ENCODE data around the gene FBLIM1. TPM values are rescaled to one million over a fixed set of nuclear protein-coding genes. Genes with fewer than 3 reads are reported as not detected.

The FBLIM1 gene
- total RNA-seq, 1 experiment from 2014 or later = 78.3 TPM

DNA sequence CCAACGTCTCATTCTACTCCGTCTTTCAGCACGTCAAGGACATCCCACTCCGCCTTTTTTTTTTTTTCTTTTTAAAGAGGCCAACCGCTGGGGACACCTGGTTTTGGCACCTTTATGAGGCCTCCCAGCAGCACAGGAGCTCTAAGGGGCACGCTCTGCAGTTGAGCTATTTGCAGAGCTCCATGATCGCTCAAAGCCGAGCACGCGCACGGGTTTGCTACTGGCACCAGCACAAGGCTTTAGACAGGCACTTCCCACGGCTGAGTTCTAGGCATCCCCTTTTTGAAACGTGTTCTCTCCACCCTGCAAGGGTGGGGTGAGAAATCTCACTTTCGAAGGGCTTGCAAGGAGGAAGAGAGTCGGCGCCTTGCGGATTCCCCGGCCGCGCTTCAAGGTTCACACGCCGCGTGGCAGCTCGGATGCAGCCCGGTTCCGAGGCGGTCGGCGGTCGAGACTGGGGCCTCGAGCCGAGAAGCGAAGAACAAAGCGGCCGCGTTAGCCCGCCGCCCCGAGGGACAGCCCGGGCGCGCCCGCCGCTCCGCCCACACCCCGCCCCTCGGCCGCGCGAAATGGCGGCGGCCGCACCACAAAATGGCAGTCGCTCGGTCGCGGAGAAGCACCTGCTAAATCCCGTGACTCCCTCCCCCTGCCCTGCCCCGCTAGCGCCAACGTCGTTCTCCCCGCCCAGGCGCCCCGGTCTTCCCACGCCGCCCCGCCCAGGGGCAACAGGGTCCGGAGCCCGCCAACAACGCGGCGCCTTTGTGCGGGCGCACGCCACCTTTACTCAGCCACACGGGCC is 76.0 kb downstream of the FBLIM1 start (continued):
- TF ChIP-seq, protein P1, sequence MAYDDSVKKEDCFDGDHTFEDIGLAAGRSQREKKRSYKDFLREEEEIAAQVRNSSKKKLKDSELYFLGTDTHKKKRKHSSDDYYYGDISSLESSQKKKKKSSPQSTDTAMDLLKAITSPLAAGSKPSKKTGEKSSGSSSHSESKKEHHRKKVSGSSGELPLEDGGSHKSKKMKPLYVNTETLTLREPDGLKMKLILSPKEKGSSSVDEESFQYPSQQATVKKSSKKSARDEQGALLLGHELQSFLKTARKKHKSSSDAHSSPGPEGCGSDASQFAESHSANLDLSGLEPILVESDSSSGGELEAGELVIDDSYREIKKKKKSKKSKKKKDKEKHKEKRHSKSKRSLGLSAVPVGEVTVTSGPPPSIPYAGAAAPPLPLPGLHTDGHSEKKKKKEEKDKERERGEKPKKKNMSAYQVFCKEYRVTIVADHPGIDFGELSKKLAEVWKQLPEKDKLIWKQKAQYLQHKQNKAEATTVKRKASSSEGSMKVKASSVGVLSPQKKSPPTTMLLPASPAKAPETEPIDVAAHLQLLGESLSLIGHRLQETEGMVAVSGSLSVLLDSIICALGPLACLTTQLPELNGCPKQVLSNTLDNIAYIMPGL (CRISPR knock-in tag; IDR thresholded peaks at IDR 0.05) = peak; percentile 57
- TF ChIP-seq, protein P2, sequence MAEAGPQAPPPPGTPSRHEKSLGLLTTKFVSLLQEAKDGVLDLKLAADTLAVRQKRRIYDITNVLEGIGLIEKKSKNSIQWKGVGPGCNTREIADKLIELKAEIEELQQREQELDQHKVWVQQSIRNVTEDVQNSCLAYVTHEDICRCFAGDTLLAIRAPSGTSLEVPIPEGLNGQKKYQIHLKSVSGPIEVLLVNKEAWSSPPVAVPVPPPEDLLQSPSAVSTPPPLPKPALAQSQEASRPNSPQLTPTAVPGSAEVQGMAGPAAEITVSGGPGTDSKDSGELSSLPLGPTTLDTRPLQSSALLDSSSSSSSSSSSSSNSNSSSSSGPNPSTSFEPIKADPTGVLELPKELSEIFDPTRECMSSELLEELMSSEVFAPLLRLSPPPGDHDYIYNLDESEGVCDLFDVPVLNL (CRISPR knock-in tag; IDR thresholded peaks at IDR 0.05; ENCODE audit: borderline replicate concordance, low read depth) = peak; percentile 71
- TF ChIP-seq, protein P3, sequence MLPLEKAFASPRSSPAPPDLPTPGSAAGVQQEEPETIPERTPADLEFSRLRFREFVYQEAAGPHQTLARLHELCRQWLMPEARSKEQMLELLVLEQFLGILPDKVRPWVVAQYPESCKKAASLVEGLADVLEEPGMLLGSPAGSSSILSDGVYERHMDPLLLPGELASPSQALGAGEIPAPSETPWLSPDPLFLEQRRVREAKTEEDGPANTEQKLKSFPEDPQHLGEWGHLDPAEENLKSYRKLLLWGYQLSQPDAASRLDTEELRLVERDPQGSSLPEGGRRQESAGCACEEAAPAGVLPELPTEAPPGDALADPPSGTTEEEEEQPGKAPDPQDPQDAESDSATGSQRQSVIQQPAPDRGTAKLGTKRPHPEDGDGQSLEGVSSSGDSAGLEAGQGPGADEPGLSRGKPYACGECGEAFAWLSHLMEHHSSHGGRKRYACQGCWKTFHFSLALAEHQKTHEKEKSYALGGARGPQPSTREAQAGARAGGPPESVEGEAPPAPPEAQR (CRISPR knock-in tag; IDR thresholded peaks at IDR 0.05) = no peak
- TF ChIP-seq SMAD3 (CRISPR knock-in tag; IDR thresholded peaks at IDR 0.05; ENCODE audit: borderline replicate concordance) = peak; percentile 56; the same call in 1 of the 2 replicates
- TF ChIP-seq EMX1 (CRISPR knock-in tag; IDR thresholded peaks at IDR 0.05) = no peak
- TF ChIP-seq, protein P4, sequence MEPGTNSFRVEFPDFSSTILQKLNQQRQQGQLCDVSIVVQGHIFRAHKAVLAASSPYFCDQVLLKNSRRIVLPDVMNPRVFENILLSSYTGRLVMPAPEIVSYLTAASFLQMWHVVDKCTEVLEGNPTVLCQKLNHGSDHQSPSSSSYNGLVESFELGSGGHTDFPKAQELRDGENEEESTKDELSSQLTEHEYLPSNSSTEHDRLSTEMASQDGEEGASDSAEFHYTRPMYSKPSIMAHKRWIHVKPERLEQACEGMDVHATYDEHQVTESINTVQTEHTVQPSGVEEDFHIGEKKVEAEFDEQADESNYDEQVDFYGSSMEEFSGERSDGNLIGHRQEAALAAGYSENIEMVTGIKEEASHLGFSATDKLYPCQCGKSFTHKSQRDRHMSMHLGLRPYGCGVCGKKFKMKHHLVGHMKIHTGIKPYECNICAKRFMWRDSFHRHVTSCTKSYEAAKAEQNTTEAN (CRISPR knock-in tag; IDR thresholded peaks at IDR 0.05) = peak; percentile 20; the same call in 1 of the 2 replicates
- TF ChIP-seq TCF7 (CRISPR knock-in tag; IDR thresholded peaks at IDR 0.05; ENCODE audit: low read depth) = no peak
- TF ChIP-seq ESRRA (CRISPR knock-in tag; IDR thresholded peaks at IDR 0.05; ENCODE audit: borderline replicate concordance) = no peak
- no peak for TF ChIP-seq HMGA2 (CRISPR knock-in tag; IDR thresholded peaks at IDR 0.05)
- TF ChIP-seq ATF1 (CRISPR knock-in tag; IDR thresholded peaks at IDR 0.05) = 0 out of 2 replicates have a peak, but pooled peaks have one; percentile 48
- TF ChIP-seq, protein P5, sequence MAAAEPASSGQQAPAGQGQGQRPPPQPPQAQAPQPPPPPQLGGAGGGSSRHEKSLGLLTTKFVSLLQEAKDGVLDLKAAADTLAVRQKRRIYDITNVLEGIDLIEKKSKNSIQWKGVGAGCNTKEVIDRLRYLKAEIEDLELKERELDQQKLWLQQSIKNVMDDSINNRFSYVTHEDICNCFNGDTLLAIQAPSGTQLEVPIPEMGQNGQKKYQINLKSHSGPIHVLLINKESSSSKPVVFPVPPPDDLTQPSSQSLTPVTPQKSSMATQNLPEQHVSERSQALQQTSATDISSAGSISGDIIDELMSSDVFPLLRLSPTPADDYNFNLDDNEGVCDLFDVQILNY (CRISPR knock-in tag; IDR thresholded peaks at IDR 0.05) = peak; percentile 87
- TF ChIP-seq CREM (CRISPR knock-in tag; IDR thresholded peaks at IDR 0.05) = peak; percentile 76
- TF ChIP-seq, protein P6, sequence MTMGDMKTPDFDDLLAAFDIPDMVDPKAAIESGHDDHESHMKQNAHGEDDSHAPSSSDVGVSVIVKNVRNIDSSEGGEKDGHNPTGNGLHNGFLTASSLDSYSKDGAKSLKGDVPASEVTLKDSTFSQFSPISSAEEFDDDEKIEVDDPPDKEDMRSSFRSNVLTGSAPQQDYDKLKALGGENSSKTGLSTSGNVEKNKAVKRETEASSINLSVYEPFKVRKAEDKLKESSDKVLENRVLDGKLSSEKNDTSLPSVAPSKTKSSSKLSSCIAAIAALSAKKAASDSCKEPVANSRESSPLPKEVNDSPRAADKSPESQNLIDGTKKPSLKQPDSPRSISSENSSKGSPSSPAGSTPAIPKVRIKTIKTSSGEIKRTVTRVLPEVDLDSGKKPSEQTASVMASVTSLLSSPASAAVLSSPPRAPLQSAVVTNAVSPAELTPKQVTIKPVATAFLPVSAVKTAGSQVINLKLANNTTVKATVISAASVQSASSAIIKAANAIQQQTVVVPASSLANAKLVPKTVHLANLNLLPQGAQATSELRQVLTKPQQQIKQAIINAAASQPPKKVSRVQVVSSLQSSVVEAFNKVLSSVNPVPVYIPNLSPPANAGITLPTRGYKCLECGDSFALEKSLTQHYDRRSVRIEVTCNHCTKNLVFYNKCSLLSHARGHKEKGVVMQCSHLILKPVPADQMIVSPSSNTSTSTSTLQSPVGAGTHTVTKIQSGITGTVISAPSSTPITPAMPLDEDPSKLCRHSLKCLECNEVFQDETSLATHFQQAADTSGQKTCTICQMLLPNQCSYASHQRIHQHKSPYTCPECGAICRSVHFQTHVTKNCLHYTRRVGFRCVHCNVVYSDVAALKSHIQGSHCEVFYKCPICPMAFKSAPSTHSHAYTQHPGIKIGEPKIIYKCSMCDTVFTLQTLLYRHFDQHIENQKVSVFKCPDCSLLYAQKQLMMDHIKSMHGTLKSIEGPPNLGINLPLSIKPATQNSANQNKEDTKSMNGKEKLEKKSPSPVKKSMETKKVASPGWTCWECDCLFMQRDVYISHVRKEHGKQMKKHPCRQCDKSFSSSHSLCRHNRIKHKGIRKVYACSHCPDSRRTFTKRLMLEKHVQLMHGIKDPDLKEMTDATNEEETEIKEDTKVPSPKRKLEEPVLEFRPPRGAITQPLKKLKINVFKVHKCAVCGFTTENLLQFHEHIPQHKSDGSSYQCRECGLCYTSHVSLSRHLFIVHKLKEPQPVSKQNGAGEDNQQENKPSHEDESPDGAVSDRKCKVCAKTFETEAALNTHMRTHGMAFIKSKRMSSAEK (CRISPR knock-in tag; IDR thresholded peaks at IDR 0.05; ENCODE audit: borderline replicate concordance) = no peak
- TF ChIP-seq TP53 (CRISPR knock-in tag; IDR thresholded peaks at IDR 0.05) = peak; percentile 63; the same call in 1 of the 2 replicates
- TF ChIP-seq, protein P7, sequence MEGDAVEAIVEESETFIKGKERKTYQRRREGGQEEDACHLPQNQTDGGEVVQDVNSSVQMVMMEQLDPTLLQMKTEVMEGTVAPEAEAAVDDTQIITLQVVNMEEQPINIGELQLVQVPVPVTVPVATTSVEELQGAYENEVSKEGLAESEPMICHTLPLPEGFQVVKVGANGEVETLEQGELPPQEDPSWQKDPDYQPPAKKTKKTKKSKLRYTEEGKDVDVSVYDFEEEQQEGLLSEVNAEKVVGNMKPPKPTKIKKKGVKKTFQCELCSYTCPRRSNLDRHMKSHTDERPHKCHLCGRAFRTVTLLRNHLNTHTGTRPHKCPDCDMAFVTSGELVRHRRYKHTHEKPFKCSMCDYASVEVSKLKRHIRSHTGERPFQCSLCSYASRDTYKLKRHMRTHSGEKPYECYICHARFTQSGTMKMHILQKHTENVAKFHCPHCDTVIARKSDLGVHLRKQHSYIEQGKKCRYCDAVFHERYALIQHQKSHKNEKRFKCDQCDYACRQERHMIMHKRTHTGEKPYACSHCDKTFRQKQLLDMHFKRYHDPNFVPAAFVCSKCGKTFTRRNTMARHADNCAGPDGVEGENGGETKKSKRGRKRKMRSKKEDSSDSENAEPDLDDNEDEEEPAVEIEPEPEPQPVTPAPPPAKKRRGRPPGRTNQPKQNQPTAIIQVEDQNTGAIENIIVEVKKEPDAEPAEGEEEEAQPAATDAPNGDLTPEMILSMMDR (IDR thresholded peaks at IDR 0.05) = no peak
- TF ChIP-seq GABPB1 (CRISPR knock-in tag; IDR thresholded peaks at IDR 0.05) = no peak; the same call in 1 of the 2 replicates
- TF ChIP-seq, protein P8, sequence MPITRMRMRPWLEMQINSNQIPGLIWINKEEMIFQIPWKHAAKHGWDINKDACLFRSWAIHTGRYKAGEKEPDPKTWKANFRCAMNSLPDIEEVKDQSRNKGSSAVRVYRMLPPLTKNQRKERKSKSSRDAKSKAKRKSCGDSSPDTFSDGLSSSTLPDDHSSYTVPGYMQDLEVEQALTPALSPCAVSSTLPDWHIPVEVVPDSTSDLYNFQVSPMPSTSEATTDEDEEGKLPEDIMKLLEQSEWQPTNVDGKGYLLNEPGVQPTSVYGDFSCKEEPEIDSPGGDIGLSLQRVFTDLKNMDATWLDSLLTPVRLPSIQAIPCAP (CRISPR knock-in tag; IDR thresholded peaks at IDR 0.05) = no peak
- TF ChIP-seq MYBL2 (CRISPR knock-in tag; IDR thresholded peaks at IDR 0.05) = peak; percentile 73
- peak; percentile 86 for TF ChIP-seq FOXP1 (CRISPR knock-in tag; IDR thresholded peaks at IDR 0.05; ENCODE audit: borderline replicate concordance)
- TF ChIP-seq ZNF423 (CRISPR knock-in tag; IDR thresholded peaks at IDR 0.05) = no peak
- TF ChIP-seq, protein P9, sequence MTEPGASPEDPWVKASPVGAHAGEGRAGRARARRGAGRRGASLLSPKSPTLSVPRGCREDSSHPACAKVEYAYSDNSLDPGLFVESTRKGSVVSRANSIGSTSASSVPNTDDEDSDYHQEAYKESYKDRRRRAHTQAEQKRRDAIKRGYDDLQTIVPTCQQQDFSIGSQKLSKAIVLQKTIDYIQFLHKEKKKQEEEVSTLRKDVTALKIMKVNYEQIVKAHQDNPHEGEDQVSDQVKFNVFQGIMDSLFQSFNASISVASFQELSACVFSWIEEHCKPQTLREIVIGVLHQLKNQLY (CRISPR knock-in tag; IDR thresholded peaks at IDR 0.05) = no peak

Data from WTC11 (cell line).